ENCODE data around the gene HSD3B7. TPM values are rescaled to one million over a fixed set of nuclear protein-coding genes. Genes with fewer than 3 reads are reported as not detected.

Gene HSD3B7
- total and polyA plus RNA-seq, 2 donors (not counting 1 experiment from before 2014, with no cell fraction given) = 0.89 to 1.2 TPM

- Mint-ChIP-seq H3K4me3 (peak within 1 kb of the TSS; percentile 95), H3K9me3 (ENCODE audit: insufficient read depth) (no peaks in the 10 kb centered on the region), H3K4me1 (peaks cover 27% of the 10 kb centered on the region), H3K27ac (peak within 1 kb of the TSS; percentile 92), H3K27me3 (no peaks in the 10 kb centered on the region)
- peaks cover 14 to 36% of the 10 kb centered on the region in 2 donors for H3K4me1 ChIP-seq (ENCODE audit: control insufficient read depth in 2 of 2, insufficient read depth in 2 of 2, low read length in 2 of 2)
- ATAC-seq (ENCODE audit: low read depth) (peak; percentile 76), DNase-seq (peak; percentile 85)
- ChIA-PET CTCF (interaction anchor here (0.6 to 1.4 kb wide), 5 partner anchors 23 to 470 kb away, joined by 3 to 4 read pairs (median 3); no protein-coding TSS in a partner anchor), POLR2A (interaction anchor here (0.6 to 1.0 kb wide), 7 partner anchors 15 to 1066 kb away, joined by 3 to 10 read pairs (median 3); partner anchors contain the start of gene PRR14)
- H4K20me1 ChIP-seq (ENCODE audit: control insufficient read depth, insufficient read depth, low read length, poor library complexity, severe bottlenecking) = peaks cover 29% of the 10 kb centered on the region
- intact Hi-C loops (cut with micrococcal nuclease) = loop anchor here (1.0 to 5.0 kb wide), 4 partner anchors 8 to 920 kb away; partner anchors contain the start of genes CFAP119, FBXL19, RNF40 and SETD1A
- peaks cover 32% of the 10 kb centered on the region for H3K79me2 ChIP-seq (ENCODE audit: control insufficient read depth, insufficient read depth, low read length)
- H3K4me3 ChIP-seq (ENCODE audit: control extremely low read depth in 1 of 5, extremely low read depth in 1 of 5, insufficient read depth in 1 of 5, low read depth in 2 of 5, low read length in 4 of 5) = peak within 1 kb of the TSS; percentile 60 to 93 (median 77)
- H3K4me2 ChIP-seq (replicated peaks; ENCODE audit: low read depth, low read length, poor library complexity, severe bottlenecking) = peak within 1 kb of the TSS; percentile 94
- no peaks in the 10 kb centered on the region for H3K27me3 ChIP-seq (replicated peaks in 1 of 4; ENCODE audit: control extremely low read depth in 1 of 4, control insufficient read depth in 3 of 4, insufficient read depth in 4 of 4, low read length in 3 of 4)
- H3K36me3 ChIP-seq (replicated peaks in 1 of 2; ENCODE audit: control extremely low read depth in 1 of 2, control insufficient read depth in 1 of 2, extremely low read depth in 1 of 2, insufficient read depth in 2 of 2, low read length in 1 of 2) = peaks cover 0 to 6% of the 10 kb centered on the region in 2 experiments
- 1% methylated on average over 68 of the region's 70 CpGs for WGBS (ENCODE audit: insufficient coverage)
- peak within 1 kb of the TSS; percentile 61 to 78 for H3K27ac ChIP-seq (ENCODE audit: low read length in 2 of 2)
- peak within 1 kb of the TSS; percentile 81 for H3K9ac ChIP-seq (ENCODE audit: low read length)
- no peak for TF ChIP-seq EZH2 (IDR thresholded peaks at IDR 0.05; ENCODE audit: borderline replicate concordance, insufficient read depth, low read depth, low read length, poor library complexity, severe bottlenecking)
- TF ChIP-seq, protein P1, sequence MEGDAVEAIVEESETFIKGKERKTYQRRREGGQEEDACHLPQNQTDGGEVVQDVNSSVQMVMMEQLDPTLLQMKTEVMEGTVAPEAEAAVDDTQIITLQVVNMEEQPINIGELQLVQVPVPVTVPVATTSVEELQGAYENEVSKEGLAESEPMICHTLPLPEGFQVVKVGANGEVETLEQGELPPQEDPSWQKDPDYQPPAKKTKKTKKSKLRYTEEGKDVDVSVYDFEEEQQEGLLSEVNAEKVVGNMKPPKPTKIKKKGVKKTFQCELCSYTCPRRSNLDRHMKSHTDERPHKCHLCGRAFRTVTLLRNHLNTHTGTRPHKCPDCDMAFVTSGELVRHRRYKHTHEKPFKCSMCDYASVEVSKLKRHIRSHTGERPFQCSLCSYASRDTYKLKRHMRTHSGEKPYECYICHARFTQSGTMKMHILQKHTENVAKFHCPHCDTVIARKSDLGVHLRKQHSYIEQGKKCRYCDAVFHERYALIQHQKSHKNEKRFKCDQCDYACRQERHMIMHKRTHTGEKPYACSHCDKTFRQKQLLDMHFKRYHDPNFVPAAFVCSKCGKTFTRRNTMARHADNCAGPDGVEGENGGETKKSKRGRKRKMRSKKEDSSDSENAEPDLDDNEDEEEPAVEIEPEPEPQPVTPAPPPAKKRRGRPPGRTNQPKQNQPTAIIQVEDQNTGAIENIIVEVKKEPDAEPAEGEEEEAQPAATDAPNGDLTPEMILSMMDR (IDR thresholded peaks at IDR 0.05) = no peak
- H2AFZ ChIP-seq (ENCODE audit: insufficient read depth, low read depth, low read length, poor library complexity, severe bottlenecking) = peak within 1 kb of the TSS; percentile 84
- H3K9me3 ChIP-seq (ENCODE audit: control extremely low read depth in 1 of 3, control insufficient read depth in 2 of 3, insufficient read depth in 1 of 3, low read length in 2 of 3) = peaks cover 0 to 4% (median 0%) of the 10 kb centered on the region in 3 donors
Measured at GRCh38 chr16:30948667-30949649, 36.0 kb upstream of the HSD3B7 start, which contains the start of gene ORAI3. Gene ORAI3, plus strand, starts transcription at chr16:30949068. Its CDS starts 222 bp downstream, at chr16:30949290.
